HG02763 (cell line): ENCODE data around the gene KIF26B.

ENCODE experiments used
- ATAC-seq: cut with Tn5 transposase; IDR thresholded peaks from one replicate; pipeline ENCODE4 v1.9.1; 2021; ENCODE audit warnings: mild to moderate bottlenecking, moderate library complexity; ENCODE audit not compliant: unreplicated experiment

KIF26B gene

GRCh38 chr1:245409341-245410195 lies 254.8 kb downstream of the KIF26B start:
- no peak for ATAC-seq

GRCh38 chr1:245411245-245412036 lies 256.7 kb downstream of the KIF26B start:
- ATAC-seq = no peak

GRCh38 chr1:245412306-245412705 lies 257.5 kb downstream of the KIF26B start:
- no peak for ATAC-seq

DNA sequence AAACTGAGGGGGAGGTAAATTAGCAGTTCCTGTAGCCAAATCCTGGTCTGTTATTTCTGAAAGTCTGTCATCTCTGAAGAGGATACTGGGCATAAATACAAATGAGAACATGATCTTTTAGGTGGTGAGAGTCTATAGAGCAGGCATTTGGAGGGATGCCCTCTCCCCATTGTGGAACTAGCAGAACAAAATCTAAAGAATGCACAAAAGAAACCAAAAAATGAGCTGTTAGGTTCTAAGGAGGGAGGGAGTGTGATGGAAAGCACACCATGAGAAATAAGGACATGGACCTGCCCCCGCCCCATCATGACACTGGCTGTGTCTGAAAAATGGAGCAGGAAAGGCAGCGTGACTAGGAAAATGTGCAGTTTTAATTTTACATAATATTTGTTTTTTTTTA lies 262.0 kb downstream of the KIF26B start:
- ATAC-seq = no peak

DNA sequence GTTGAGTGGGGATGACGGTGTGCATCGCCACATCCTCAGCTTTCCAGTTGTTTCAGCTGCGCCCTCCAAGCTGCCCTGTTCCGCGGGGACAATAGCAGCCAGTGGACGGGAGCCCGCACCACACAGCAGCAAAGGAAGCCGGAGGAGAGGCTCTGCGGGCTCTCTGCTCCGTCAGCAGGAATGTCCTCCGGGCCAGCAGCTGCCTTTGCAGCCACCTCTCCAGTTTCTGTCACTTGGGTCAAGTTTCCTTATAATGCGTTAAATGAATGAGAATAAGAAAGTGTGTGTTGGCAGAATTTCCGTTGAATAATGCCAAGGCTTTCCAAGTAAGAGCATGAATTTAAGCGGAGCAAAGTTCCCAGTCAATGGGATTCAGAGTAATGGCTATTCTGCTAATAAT lies 263.3 kb downstream of the KIF26B start:
- no peak for ATAC-seq

DNA sequence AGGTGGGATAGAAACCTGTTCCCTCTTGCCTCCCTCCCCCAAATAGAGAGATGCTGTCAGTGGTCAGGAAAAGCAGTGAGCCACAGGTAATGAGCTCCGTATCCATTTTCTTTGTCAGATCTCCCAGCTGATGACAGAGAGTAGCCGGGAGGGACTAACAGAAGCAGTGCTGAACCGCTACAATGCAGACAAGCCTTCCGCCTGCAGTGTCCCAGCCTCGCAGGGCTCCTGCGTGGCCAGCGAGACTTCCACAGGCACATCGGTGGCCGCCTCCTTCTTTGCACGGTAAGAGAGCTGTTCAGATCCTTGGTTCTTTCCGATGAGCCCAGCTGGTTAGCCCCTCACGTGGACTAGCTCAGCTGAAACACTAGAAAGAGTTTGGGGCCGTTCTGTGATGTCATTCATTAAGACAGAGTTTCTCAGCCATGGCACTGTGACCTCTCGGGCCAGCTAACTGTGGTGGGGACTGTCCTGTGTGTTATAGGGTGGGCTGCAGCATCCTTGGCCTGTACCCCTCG lies 264.7 kb downstream of the KIF26B start:
- ATAC-seq = no peak

DNA sequence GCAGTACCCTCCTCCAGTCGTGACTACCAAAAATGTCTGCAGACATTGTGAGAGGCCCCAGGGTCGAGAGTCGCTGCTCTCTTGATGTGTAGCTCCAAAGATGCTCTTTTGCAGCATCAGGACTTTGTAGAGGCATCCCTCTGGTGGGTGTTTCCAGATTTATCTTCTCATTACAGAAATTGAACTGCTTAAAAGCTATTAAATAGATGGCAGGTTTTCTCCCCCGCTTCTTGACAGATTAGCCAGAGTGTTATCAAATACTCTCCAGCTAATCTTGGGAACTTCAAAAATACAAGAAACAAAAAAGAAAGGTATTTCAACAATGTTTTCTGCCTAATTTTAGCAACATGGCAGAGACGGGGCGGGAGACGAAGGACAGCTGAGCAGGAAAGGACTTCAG lies 265.2 kb downstream of the KIF26B start:
- no peak for ATAC-seq

- ATAC-seq = no peak
Observed at GRCh38 chr1:245420926-245421325, 266.1 kb downstream of the KIF26B start.

GRCh38 chr1:245428681-245429080 lies 273.9 kb downstream of the KIF26B start:
- no peak for ATAC-seq

GRCh38 chr1:245431706-245432105 lies 276.9 kb downstream of the KIF26B start:
- ATAC-seq = no peak

- no peak for ATAC-seq
Observed at GRCh38 chr1:245432228-245432875, 277.6 kb downstream of the KIF26B start.

DNA sequence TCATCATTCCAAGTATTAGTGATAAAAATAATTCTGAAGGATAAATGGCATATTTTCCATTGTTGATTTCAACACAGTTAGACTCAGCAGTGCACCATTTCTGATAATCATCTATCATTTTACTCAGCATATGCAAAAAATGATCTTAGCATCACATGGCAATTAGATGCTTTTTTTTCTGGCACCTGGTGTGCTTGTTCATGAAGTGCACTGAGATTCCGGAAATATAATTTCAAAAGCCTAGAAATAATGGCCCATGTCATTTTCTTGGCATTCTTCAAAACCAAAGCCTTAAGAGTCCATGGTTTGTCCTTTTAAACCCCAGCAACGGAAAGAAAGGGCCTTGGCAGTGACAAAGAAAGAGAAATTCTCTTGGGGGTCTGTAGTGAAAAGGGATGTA lies 278.8 kb downstream of the KIF26B start:
- ATAC-seq = no peak

DNA sequence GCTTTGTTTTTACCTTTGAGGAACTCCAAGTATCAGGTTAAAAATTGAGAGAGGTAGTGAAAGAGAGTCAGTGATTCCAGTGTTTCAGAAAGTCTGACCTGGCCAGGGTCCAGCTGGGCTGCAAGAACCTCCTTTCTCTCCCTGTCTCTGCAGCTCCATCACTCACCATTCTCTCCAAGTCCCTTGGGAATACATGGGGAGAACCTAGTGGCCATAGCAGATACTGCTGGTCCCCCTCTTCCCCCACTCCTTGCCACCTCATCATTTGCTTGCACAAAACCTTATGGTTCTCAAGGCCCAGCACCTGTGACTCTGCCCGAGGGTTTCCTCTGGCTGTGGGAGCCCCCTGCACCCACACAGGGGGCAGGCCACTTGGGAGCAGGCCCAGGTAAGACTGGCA lies 279.5 kb downstream of the KIF26B start:
- ATAC-seq = no peak

GRCh38 chr1:245436407-245436806 lies 281.6 kb downstream of the KIF26B start:
- no peak for ATAC-seq

GRCh38 chr1:245437369-245438062 lies 282.7 kb downstream of the KIF26B start:
- ATAC-seq = no peak

- no peak for ATAC-seq
Observed at GRCh38 chr1:245440922-245441321, 286.1 kb downstream of the KIF26B start.

GRCh38 chr1:245441689-245442088 lies 286.9 kb downstream of the KIF26B start:
- ATAC-seq = no peak

DNA sequence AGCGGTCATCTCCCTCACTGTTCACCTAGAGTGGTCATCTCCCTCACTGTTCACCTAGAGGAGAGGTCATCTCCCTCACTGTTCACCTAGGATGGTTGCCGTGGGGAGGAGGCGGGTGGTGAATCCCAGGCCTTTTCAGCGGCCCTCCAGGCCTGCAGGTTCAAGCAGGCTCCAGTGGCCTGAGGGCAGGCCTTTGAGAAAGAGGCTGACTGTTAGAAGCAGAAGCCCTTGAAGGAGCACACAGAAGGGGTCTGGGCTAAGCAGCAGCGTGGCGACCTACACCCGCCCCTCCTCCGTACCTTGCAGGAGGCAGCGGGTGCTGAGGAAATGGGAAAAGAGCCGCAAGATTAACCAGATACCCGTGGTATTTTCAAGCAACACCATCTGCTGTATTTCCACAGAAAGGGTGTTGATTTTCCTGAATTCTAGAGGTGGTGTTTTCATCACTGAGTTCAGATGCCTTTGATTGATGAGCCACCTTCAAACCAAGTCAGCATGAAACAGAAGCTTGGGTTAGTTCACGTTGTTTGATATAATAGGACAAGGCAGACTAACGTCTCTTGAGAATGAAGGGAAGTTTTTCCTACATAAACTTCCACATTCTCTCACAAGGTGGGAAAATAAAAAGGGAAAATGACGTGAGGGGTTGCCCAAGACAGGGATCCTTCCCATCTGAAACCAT lies 289.5 kb downstream of the KIF26B start:
- ATAC-seq = no peak

DNA sequence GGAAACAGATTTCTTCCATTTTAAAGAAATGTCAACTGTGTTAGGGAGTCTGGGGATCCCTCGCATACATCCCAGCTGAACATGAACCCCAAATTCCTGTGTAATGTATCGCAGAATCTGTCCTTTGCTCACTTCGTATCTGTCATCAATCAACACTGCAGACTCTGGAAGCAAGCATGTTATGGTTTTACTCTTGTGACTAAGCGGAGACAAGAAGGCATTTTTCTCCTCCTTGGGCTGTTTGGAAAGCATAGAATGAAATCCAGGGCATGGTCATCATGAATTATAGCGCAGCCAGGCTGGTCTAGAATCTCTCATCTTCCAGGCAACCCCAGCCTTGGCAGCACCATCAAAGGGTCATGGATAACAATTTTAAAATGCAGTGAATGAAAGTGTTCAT lies 290.2 kb downstream of the KIF26B start:
- ATAC-seq = no peak

DNA sequence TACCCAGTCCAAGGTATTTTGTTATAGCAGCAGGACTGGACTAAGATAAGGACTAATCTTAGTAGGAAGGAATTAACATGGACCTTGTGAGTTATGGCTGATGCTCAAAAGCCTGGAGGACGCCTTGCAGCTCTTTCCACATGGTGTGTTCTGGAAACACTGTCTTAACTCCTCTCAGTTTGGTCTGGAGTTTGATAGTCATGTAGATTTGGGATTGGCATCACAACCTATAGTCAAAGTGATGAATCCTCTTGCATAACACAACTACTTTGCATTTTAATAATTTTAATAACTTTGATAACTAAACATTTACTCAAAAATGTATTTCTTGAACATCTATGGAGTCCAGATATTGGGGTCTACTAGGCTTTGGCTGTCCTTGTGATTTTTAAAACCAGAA lies 293.7 kb downstream of the KIF26B start:
- no peak for ATAC-seq
